ENCODE measurements around the gene BCAM. TPM values are rescaled to one million over a fixed set of nuclear protein-coding genes. Genes with fewer than 3 reads are reported as not detected.

Gene BCAM
- total RNA-seq (2014; rRNA removed), result 12.9 and 18.7 TPM in 2 replicates
- Bru-seq, nascent RNA, result percentile 60 among the genes with signal in this experiment
- BruChase-seq, experiment 1, labeled RNA remaining after a 6-hour chase, result percentile 81 among the genes with signal in this experiment
- percentile 70 among the genes with signal in this experiment for BruChase-seq, experiment 2, labeled RNA remaining after a 2-hour chase
- long read RNA-seq, transcript BCAM-201 (15 exons, 2,453 nt), result major isoform, 9 of 18 reads
- long read RNA-seq, partial matches to known transcripts, result 9 of 18 reads
- long read RNA-seq, other reads (novel, unspliced or antisense), result 0 of 18 reads

DNA sequence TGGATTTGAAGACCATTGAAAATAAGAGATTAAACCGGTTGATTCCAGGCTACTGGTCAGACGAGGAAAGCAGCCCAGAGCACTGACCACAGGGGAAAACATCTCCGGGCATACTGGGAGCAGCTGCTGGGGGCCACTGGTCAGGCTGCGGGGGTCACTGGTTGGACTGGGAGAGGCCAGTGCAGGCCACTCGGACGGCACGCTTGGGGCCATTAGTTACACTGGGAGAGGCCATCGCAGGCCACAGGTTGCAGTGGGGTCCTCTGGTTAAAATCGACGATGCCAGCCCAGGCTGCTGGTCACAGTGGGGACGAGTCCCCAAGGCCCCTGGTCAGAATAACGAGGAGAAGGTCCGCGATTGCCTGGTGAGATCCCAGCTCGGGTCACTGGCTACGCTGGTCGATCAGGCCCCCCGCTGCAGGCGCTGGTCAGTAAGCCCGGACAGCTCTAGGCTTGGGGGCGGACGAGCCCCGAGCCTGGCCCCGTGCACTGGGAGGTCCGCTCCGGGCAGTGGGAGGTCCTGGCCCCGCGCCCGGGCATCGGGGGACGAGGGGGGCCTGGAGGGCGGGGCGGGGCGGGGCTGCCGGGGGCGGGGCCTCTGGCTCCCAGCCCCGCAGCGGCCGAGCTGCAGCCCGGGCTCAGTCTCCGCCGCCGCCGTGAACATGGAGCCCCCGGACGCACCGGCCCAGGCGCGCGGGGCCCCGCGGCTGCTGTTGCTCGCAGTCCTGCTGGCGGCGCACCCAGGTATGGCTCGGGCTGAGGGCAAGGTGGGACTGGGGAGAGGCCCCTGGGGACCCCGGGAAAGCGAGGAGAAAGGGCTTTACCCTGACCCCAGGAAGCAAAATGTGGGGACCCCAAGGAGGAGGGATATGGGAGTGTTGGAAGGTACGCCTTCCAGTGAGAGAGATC is at the start of gene BCAM:
Gene BCAM, plus strand, starts transcription at position 641 of the 909 bp plus-strand sequence. Its CDS starts 22 bp downstream, at position 663.
- Histone ChIP-seq H3K9ac (ENCODE audit: low read length) (peak within 1 kb of the TSS; percentile 67), H3K36me3 (ENCODE audit: low read depth, low read length) (no peaks in the 10 kb centered on the region), H3K4me3 (ENCODE audit: low read length) (peak within 1 kb of the TSS; percentile 78), H3K27me3 (ENCODE audit: low read length) (no peaks in the 10 kb centered on the region), H3K79me2 (ENCODE audit: low read length) (no peaks in the 10 kb centered on the region), H3K9me2 (replicated peaks; ENCODE audit: low read length) (no peaks in the 10 kb centered on the region), H2AFZ (ENCODE audit: low read length) (peak within 1 kb of the TSS; percentile 35; the same call in 1 of the 2 replicates), H3K9me3 (ENCODE audit: low read length) (no peaks in the 10 kb centered on the region), H3F3A (ENCODE audit: low read length, unreplicated experiment) (no peaks in the 10 kb centered on the region), H3K27ac (ENCODE audit: low read length) (no peak within 1 kb of the TSS), H3K4me2 (ENCODE audit: low read length) (peak within 1 kb of the TSS; percentile 93), H4K20me1 (ENCODE audit: low read length) (no peaks in the 10 kb centered on the region), H3K4me1 (ENCODE audit: insufficient read depth, low read length) (peaks cover 28% of the 10 kb centered on the region)
- POLR2A ChIA-PET (ENCODE audit: unreplicated experiment), result no interaction called here
- intact Hi-C loops (cut with micrococcal nuclease), result loop anchor here (1.0 to 5.0 kb wide), 2 partner anchors 24 to 36 kb away; no protein-coding TSS in a partner anchor
- peak; percentile 48 for ATAC-seq
- CTCF ChIA-PET, result interaction anchor here (1.5 kb wide), 1 partner anchor 37 kb away, joined by 4 read pairs; the partner anchor contains the start of gene NECTIN2
- TF ChIP-seq, protein P1, sequence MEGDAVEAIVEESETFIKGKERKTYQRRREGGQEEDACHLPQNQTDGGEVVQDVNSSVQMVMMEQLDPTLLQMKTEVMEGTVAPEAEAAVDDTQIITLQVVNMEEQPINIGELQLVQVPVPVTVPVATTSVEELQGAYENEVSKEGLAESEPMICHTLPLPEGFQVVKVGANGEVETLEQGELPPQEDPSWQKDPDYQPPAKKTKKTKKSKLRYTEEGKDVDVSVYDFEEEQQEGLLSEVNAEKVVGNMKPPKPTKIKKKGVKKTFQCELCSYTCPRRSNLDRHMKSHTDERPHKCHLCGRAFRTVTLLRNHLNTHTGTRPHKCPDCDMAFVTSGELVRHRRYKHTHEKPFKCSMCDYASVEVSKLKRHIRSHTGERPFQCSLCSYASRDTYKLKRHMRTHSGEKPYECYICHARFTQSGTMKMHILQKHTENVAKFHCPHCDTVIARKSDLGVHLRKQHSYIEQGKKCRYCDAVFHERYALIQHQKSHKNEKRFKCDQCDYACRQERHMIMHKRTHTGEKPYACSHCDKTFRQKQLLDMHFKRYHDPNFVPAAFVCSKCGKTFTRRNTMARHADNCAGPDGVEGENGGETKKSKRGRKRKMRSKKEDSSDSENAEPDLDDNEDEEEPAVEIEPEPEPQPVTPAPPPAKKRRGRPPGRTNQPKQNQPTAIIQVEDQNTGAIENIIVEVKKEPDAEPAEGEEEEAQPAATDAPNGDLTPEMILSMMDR (conservative IDR thresholded peaks at IDR 0.05; ENCODE audit: low read depth, low read length), result no peak
- TF ChIP-seq EZH2phosphoT487 (IDR thresholded peaks at IDR 0.05; ENCODE audit: borderline replicate concordance, low read length) (no peak), EZH2 (IDR thresholded peaks at IDR 0.05; ENCODE audit: low read length, unreplicated experiment) (no peak)
- TSS peak; percentile 46 for BruUV-seq (replicated peaks)
- DNase-seq, result peak; percentile 58

GRCh38 chr19:44762038-44762437 is 46.9 kb upstream of the BCAM start:
- ChIA-PET CTCF (no interaction called here), POLR2A (ENCODE audit: unreplicated experiment) (interaction anchor here (0.6 kb wide), 1 partner anchor 28 kb away, joined by 7 read pairs; no protein-coding TSS in a partner anchor)
- Histone ChIP-seq H3K27ac (ENCODE audit: low read length) (no peak overlapping the region), H3K27me3 (ENCODE audit: low read length) (no peaks in the 10 kb centered on the region), H4K20me1 (ENCODE audit: low read length) (no peaks in the 10 kb centered on the region), H3F3A (ENCODE audit: low read length, unreplicated experiment) (no peaks in the 10 kb centered on the region), H3K4me1 (ENCODE audit: insufficient read depth, low read length) (no peaks in the 10 kb centered on the region), H3K4me3 (ENCODE audit: low read length) (no peak overlapping the region), H3K9me3 (ENCODE audit: low read length) (no peaks in the 10 kb centered on the region), H3K4me2 (ENCODE audit: low read length) (no peak overlapping the region), H3K79me2 (ENCODE audit: low read length) (no peaks in the 10 kb centered on the region), H3K36me3 (ENCODE audit: low read depth, low read length) (no peaks in the 10 kb centered on the region; the same call in 1 of the 2 replicates), H3K9ac (ENCODE audit: low read length) (no peak overlapping the region), H3K9me2 (replicated peaks; ENCODE audit: low read length) (no peaks in the 10 kb centered on the region), H2AFZ (ENCODE audit: low read length) (no peak overlapping the region)
- intact Hi-C loops (cut with micrococcal nuclease), result no loop called here
- DNase-seq, result no peak
- TF ChIP-seq, protein P1 (conservative IDR thresholded peaks at IDR 0.05; ENCODE audit: low read depth, low read length), result no peak
- TF ChIP-seq EZH2 (IDR thresholded peaks at IDR 0.05; ENCODE audit: low read length, unreplicated experiment), result no peak
- TF ChIP-seq EZH2phosphoT487 (IDR thresholded peaks at IDR 0.05; ENCODE audit: borderline replicate concordance, low read length), result no peak
- no peak for ATAC-seq
- no TSS peak for BruUV-seq (replicated peaks)
